Activated CD8-positive, alpha-beta memory T cell treated with anti-CD3 and anti-CD28 coated beads, Interleukin-2, amount 10 ng/mL, durations not matched to agents 7 days and 5 days (primary cell): Measurements from ENCODE around the gene PLEKHA1. TPM values are rescaled to one million over a fixed set of nuclear protein-coding genes. Genes with fewer than 3 reads are reported as not detected.

Experiments used
- ATAC-seq: fragments of 150-1000 bp; cut with Tn5 transposase; one replicate; pipeline ENCODE4 v1.10.0; 2021; ENCODE audit warnings: moderate library complexity
- CTCF ChIA-PET: fragments of 350-600 bp; sonication (Branson Sonifier 250); formaldehyde crosslinking; loops from one replicate; lab custom pipeline; 2021; ENCODE audit warnings: antibody characterized with exemption; lab: Charles Lee
- DNase-seq: peaks from one replicate; pipeline ENCODE4 v3.0.0-alpha.2; 2020
- H3K27ac Mint-ChIP-seq: one replicate; pipeline ENCODE4 v1.8.0; 2021; ENCODE audit warnings: mild to moderate bottlenecking, mixed read lengths
- H3K27me3 Mint-ChIP-seq: one replicate; pipeline ENCODE4 v1.8.0; 2021; ENCODE audit warnings: mixed read lengths
- H3K36me3 Mint-ChIP-seq: one replicate; pipeline ENCODE4 v1.8.0; 2021; ENCODE audit warnings: mild to moderate bottlenecking, mixed read lengths
- H3K4me1 Mint-ChIP-seq: one replicate; pipeline ENCODE4 v1.8.0; 2021; ENCODE audit warnings: mixed read lengths
- H3K4me3 Mint-ChIP-seq: one replicate; pipeline ENCODE4 v1.8.0; 2021; ENCODE audit warnings: mild to moderate bottlenecking, moderate library complexity, mixed read lengths
- H3K9me3 Mint-ChIP-seq: one replicate; pipeline ENCODE4 v1.8.0; 2022; ENCODE audit warnings: low read depth, mixed read lengths
- total RNA-seq, 2 experiments: library from RNA; stranded (reverse); gene quantifications; one replicate each; pipeline ENCODE4 v1.2.3, GENCODE V29; 2021

Gene PLEKHA1
- total RNA-seq, 2 experiments from 2014 or later: 5.3 to 7.2 TPM

DNA sequence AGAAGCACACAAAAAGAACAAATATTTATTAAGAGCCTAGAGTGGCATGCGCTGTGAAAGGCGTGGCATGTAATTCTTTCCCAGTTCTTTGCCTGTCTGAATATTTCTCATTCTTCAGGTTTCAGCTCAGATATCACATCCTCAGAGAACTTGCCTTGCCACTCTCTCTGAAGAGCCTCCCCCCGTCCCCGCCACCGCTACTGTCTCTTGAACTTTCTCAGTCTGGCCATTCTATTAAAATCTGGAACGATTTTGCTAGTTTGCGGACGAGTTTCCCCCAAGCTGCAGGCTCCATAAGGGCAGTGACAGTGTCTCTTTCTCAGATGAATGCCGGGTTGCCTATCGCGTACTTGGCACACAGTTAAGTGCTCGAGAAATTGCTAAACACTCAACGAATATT, 787 bp upstream of the PLEKHA1 start:
- peaks cover 22% of the 10 kb centered on the region for H3K4me1 Mint-ChIP-seq
- peaks cover under 1% of the 10 kb centered on the region for H3K36me3 Mint-ChIP-seq
- H3K4me3 Mint-ChIP-seq: peak overlapping the region; percentile 69
- DNase-seq (no peak), ATAC-seq (no peak)
- no peaks in the 10 kb centered on the region for H3K9me3 Mint-ChIP-seq
- CTCF ChIA-PET: interaction anchor here (1.1 to 3.1 kb wide), 7 partner anchors 14 to 192 kb away, joined by 4 to 17 read pairs (median 6); no protein-coding TSS in a partner anchor
- H3K27ac Mint-ChIP-seq: peak overlapping the region; percentile 21
- peaks cover 58% of the 10 kb centered on the region for H3K27me3 Mint-ChIP-seq

DNA sequence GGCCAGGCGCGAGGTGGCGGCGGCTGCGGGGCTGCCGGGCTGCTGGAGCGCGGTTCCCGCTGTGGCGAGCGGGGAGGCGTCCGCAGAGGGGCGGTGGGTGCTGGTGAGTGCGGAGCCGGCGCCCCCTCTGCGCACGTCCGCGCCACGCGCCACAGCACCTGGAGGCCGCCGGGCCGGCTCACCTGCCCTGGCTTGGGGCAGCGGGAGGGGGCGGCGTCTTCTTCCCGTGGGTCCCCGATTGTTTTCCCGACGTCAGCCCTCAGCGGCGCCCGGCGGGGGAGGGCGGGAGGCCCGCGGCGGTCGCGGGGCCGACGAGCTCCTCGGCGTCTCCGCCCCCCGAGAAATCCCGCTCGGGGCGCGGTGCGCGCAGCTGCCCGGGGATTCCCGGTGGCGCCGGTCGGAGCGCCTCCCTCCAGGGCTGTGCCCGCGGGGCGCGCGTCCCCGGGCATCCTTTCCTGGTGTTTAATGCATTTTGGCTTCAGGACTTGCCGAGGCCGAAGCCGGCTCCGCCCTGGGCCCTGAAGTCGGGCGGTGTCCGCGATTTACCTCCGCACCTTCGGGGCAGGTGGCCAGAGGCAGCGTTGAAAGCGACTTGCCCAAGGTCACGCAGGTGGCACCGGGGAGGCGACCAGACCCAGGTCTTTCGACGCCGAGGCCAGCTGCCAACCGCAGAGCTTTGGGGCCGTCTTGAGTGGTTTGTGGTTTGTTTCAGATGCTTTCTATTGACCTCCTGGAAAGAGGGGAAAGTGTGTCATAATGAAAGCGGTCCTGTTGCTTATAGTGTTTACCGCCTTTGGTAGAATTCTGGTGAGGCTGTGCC, 561 bp downstream of the PLEKHA1 start:
- Mint-ChIP-seq H3K4me1 (peaks cover 22% of the 10 kb centered on the region), H3K27ac (peak overlapping the region; percentile 65), H3K9me3 (no peaks in the 10 kb centered on the region), H3K36me3 (peaks cover 9% of the 10 kb centered on the region), H3K27me3 (peaks cover 63% of the 10 kb centered on the region), H3K4me3 (peak overlapping the region; percentile 81)
- DNase-seq (peak; percentile 79), ATAC-seq (peak; percentile 41)
- CTCF ChIA-PET: interaction anchor here (1.0 to 3.1 kb wide), 10 partner anchors 12 to 191 kb away, joined by 3 to 17 read pairs (median 6); no protein-coding TSS in a partner anchor

DNA sequence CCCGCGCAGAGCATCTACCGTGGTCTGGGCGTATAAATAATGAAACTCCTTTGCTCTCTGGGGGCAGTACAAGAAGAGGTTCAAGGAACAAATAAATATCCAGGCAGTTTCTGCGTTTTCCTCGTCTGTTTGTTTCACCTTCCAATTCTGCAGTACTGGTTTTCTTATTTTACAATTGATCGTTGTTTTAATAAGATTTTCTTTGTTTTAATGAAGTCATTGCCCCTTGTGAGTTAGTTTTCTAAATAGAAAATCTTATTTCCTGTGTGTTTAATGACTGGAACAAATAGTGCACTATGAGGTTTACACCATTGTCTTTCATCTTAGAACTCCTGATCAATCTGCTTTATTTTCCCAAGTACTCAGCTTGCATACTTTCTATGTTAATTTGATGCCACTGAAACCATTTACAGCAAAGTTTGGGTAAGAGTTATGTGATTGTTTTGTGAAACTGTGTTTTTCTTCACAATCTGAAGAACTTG, 1.2 kb downstream of the PLEKHA1 start:
- Mint-ChIP-seq H3K9me3 (no peaks in the 10 kb centered on the region), H3K27ac (peak overlapping the region; percentile 65), H3K4me1 (peaks cover 22% of the 10 kb centered on the region), H3K36me3 (peaks cover 13% of the 10 kb centered on the region), H3K27me3 (peaks cover 62% of the 10 kb centered on the region), H3K4me3 (peak overlapping the region; percentile 81)
- DNase-seq (no peak), ATAC-seq (no peak)
- CTCF ChIA-PET: interaction anchor here (1.6 kb wide), 1 partner anchor 140 kb away, joined by 3 read pairs; no protein-coding TSS in a partner anchor

DNA sequence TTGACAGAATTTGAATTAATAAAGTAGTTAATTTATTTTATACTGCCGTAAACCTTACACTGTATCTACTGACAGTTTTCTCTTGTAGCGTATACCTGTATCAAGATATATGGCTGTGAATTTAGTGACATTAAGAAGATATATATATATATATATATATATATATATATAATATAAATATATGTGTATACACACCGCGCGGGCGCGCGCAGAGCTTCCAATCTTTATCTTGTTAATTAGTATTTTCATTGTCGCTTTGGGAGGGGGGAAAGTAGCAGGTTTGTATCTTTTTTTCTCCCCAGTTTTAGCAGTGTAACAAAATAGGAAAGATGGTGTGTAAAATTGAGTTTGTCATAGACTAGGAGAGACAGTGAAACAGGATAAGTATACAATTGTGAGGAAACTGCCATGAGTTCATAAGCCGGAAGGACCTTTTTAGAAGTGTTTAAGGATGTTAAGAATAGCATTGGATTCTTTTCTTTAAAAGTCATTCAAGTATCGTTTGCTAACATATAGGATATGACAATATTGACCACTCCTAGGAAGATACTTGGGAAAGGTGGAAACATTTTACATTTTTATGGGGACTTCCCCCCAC, 2.0 kb downstream of the PLEKHA1 start:
- ATAC-seq (no peak), DNase-seq (no peak)
- Mint-ChIP-seq H3K9me3 (no peaks in the 10 kb centered on the region), H3K27ac (no peak overlapping the region), H3K4me3 (no peak overlapping the region), H3K4me1 (peaks cover 22% of the 10 kb centered on the region), H3K36me3 (peaks cover 15% of the 10 kb centered on the region), H3K27me3 (peaks cover 59% of the 10 kb centered on the region)
- CTCF ChIA-PET: no interaction called here

DNA sequence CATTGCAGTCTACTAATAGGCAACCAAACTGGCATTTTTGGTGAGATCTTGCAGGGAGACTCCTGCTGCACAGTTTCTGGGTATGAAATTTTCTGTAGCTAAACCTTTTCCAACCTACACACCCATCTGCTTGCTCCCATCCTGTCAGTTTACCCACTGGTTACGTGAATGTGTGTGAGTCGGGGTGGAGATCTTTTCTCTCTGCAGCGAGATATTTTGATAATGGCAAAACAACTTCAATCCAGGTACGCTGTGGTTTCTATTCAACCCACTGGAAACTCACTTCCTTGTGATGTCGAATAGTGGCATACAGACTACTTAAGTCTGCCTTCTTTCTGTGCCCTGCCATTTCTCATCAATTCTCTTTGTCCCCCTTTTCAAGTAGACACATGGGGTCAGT, 4.5 kb downstream of the PLEKHA1 start:
- peaks cover 16% of the 10 kb centered on the region for H3K4me1 Mint-ChIP-seq
- H3K27me3 Mint-ChIP-seq: peaks cover 44% of the 10 kb centered on the region
- no peaks in the 10 kb centered on the region for H3K9me3 Mint-ChIP-seq
- H3K4me3 Mint-ChIP-seq: no peak overlapping the region
- no peak overlapping the region for H3K27ac Mint-ChIP-seq
- CTCF ChIA-PET: no interaction called here
- no peak for DNase-seq
- no peak for ATAC-seq
- H3K36me3 Mint-ChIP-seq: peaks cover 18% of the 10 kb centered on the region

DNA sequence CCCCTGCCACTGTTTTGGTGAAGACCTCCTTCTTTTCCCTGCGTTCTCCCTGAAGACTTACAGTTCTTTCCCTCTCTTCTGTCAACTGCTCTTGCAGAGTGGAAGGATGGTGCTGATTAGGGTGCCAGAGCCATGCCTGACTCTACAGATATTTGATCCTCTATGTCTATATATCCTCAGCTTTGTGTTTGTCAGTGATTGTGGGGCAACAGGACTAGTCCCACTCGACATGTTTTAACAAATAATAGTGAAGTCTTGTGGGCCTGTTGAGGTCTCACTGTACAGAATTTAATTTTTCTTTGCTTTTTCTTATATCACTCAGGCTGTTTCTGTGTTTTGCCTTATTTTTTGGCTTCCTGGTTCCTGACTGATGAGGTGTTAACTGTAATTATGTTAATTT, 5.0 kb downstream of the PLEKHA1 start:
- Mint-ChIP-seq H3K27me3 (peaks cover 41% of the 10 kb centered on the region), H3K9me3 (no peaks in the 10 kb centered on the region), H3K36me3 (peaks cover 18% of the 10 kb centered on the region), H3K27ac (no peak overlapping the region), H3K4me1 (peaks cover 13% of the 10 kb centered on the region), H3K4me3 (no peak overlapping the region)
- CTCF ChIA-PET: no interaction called here
- DNase-seq: no peak
- ATAC-seq: no peak

DNA sequence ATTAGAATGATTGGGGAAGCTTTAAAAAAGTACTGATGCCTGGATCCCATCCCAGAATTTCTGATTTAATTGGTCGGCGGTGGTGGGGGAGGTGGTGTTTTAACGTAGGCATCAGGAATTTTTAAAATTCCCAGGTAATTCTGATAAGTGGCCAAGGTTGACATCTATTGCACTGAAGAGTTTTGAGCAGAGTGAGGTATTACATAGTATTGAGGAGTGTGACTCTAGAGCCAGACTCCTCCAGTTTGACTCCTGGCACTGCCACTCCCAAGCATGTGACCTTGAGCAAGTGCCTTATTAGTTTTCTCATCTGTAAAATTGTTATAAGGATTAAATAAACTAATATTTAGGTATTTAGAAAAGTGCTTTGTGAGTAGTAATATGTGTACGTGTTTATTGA, 6.2 kb downstream of the PLEKHA1 start:
- ATAC-seq (no peak), DNase-seq (no peak)
- no peak overlapping the region for H3K27ac Mint-ChIP-seq
- H3K4me3 Mint-ChIP-seq: no peak overlapping the region
- peaks cover 45% of the 10 kb centered on the region for H3K27me3 Mint-ChIP-seq
- H3K4me1 Mint-ChIP-seq: peaks cover 7% of the 10 kb centered on the region
- H3K9me3 Mint-ChIP-seq: no peaks in the 10 kb centered on the region
- H3K36me3 Mint-ChIP-seq: peaks cover 18% of the 10 kb centered on the region
- CTCF ChIA-PET: no interaction called here

DNA sequence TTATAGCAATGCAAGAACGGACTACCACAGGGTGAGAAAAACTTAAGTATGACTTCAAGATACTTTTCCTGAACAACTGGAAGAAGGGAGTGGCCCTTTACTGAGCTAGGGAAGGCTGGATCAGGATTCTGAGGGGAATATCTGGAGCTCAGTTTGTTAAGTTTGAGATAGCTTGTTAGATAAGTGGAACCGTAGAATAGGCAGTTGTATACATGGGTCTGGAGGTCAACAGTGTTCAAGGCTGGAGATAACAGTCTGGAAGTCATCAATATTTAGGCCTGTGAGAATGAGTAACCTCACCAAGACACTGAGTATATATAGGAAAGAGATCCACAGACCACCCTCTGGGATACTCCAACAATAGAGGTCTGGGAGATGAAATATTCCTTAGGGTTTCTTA, 7.2 kb downstream of the PLEKHA1 start:
- DNase-seq: no peak
- CTCF ChIA-PET: no interaction called here
- peaks cover 18% of the 10 kb centered on the region for H3K36me3 Mint-ChIP-seq
- no peak overlapping the region for H3K4me3 Mint-ChIP-seq
- ATAC-seq: no peak
- H3K27me3 Mint-ChIP-seq: peaks cover 50% of the 10 kb centered on the region
- no peak overlapping the region for H3K27ac Mint-ChIP-seq
- H3K9me3 Mint-ChIP-seq: no peaks in the 10 kb centered on the region
- H3K4me1 Mint-ChIP-seq: peaks cover under 1% of the 10 kb centered on the region

DNA sequence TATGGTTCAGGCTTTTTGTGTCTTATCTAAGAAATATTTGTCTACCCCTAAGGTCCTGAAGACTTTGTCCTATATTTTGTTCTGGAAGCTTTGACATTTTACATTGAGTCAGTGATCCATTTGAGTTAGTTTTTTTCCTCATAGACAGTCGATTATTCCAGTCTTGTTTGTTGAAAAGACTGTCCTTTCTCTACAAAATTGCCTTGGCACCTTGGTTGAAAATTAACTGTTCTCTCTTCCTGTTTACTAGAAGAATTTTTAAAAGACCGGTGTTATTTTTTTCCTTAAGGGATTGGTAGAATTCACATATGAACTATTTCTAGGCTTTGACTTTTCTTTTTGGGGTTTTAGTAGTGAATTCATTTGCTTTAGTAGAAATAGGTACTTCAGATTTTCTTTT, 12.0 kb downstream of the PLEKHA1 start:
- CTCF ChIA-PET: interaction anchor here (0.9 to 1.3 kb wide), 3 partner anchors 12 to 87 kb away, joined by 3 read pairs; partner anchors contain the start of gene PLEKHA1
- Mint-ChIP-seq H3K4me1 (peaks cover 22% of the 10 kb centered on the region), H3K27ac (no peak overlapping the region), H3K27me3 (peaks cover 57% of the 10 kb centered on the region), H3K9me3 (no peaks in the 10 kb centered on the region), H3K36me3 (peaks cover 3% of the 10 kb centered on the region), H3K4me3 (no peak overlapping the region)
- DNase-seq (no peak), ATAC-seq (no peak)

DNA sequence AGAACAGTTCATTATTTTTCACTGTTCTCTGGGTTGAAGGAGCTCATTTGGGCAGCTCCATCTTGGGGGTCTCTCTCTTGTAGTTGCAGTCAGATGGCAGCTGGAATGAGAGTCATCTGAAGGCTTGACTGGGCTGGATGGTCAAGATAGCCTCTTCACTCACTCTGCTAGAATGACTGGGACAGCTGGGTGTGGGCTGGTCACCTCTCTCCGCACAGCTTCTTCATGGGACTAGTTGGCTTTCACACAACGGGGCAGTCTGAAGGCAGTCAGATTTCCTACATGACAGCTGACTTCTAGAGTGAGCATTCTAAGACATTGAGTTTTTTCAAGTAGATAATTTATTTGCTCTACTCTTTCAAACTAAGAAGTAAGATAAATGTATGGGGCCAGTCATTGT, 13.1 kb downstream of the PLEKHA1 start:
- H3K4me3 Mint-ChIP-seq: no peak overlapping the region
- CTCF ChIA-PET: interaction anchor here (0.9 to 1.3 kb wide), 3 partner anchors 13 to 89 kb away, joined by 3 read pairs; partner anchors contain the start of gene PLEKHA1
- ATAC-seq (no peak), DNase-seq (no peak)
- peaks cover 60% of the 10 kb centered on the region for H3K27me3 Mint-ChIP-seq
- H3K4me1 Mint-ChIP-seq: peaks cover 22% of the 10 kb centered on the region
- H3K9me3 Mint-ChIP-seq: no peaks in the 10 kb centered on the region
- H3K27ac Mint-ChIP-seq: no peak overlapping the region
- H3K36me3 Mint-ChIP-seq: peaks cover 3% of the 10 kb centered on the region

DNA sequence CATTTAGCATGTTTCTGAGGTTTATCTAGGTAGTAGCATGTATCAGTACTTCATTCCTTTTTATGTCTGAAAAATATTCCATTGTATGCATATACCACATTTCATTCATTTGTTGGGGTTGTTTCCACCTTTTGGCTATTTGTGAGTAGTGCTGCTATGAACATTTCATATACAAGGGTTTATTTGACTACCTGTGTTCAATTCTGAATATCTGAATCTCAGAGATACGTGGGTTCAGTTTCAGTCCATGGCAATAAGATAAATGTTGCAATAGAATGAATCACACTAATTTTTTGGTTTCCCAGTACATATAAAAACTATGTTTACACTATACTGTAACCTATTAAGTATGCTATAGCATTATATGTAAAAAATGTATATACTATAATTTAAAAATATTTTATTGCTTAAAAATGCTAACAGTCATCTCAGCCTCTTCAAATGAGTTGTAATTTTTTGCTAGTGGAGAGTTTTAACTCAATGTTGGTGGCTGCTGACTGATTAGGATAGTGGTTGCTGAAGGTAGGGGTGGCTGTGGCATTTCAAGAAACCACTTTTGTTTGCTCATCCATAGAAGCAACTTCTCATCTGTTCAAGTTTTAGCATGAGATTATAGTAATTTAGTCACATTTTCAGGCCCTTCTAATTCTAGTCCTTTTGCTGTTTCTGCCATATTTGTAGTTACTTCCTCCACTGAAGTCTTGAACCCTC, 13.9 kb downstream of the PLEKHA1 start:
- peak; percentile 53 for ATAC-seq
- no peaks in the 10 kb centered on the region for H3K9me3 Mint-ChIP-seq
- DNase-seq: peak; percentile 64
- H3K27ac Mint-ChIP-seq: no peak overlapping the region
- no peak overlapping the region for H3K4me3 Mint-ChIP-seq
- CTCF ChIA-PET: interaction anchor here (1.1 kb wide), 1 partner anchor 16 kb away, joined by 3 read pairs; no protein-coding TSS in a partner anchor
- peaks cover 1% of the 10 kb centered on the region for H3K36me3 Mint-ChIP-seq
- H3K4me1 Mint-ChIP-seq: peaks cover 22% of the 10 kb centered on the region
- peaks cover 57% of the 10 kb centered on the region for H3K27me3 Mint-ChIP-seq

DNA sequence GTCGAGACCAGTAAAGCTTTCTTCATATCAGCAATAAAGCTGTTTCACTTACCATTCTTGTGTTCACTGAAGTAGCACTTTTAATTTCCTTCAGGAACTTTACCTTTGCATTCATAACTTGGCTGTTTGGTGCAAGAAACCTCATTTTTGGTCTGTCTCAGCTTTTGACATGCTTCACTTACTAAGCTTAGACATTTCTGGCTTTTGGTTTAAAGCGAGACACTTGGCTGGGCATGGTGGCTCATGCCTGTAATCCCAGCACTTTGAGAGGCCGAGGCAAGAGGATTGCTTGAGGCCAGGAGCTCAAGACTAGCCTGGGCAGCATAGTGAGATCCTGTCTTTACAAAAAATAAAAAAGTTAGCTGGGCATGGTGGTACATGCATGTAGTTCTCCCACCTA, 15.8 kb downstream of the PLEKHA1 start:
- ATAC-seq (no peak), DNase-seq (no peak)
- H3K4me3 Mint-ChIP-seq: no peak overlapping the region
- no peaks in the 10 kb centered on the region for H3K9me3 Mint-ChIP-seq
- H3K36me3 Mint-ChIP-seq: peaks cover 5% of the 10 kb centered on the region
- no peak overlapping the region for H3K27ac Mint-ChIP-seq
- H3K27me3 Mint-ChIP-seq: peaks cover 52% of the 10 kb centered on the region
- CTCF ChIA-PET: interaction anchor here (1.1 to 1.2 kb wide), 2 partner anchors 10 to 26 kb away, joined by 3 read pairs; no protein-coding TSS in a partner anchor
- H3K4me1 Mint-ChIP-seq: peaks cover 22% of the 10 kb centered on the region

DNA sequence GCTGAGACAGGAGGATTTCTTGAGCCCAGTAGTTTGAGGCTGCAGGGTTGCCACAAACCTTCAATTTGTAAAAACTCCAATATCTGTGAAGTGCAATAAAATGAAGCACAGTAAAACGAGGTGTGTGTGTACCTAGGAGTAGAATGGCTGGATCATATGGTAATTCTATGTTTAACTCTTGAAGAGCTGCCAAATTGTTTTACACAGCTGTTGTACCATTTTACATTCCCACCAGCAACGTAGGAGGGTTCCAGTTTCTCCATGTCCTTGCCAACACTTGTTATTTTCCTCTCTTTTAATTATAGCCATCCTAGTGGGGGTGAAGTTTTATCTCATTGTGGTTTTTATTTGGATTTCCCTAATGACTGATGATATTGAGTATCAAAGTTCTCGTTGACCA, 16.2 kb downstream of the PLEKHA1 start:
- H3K4me3 Mint-ChIP-seq: no peak overlapping the region
- no peak overlapping the region for H3K27ac Mint-ChIP-seq
- ATAC-seq (no peak), DNase-seq (no peak)
- H3K4me1 Mint-ChIP-seq: peaks cover 22% of the 10 kb centered on the region
- no peaks in the 10 kb centered on the region for H3K9me3 Mint-ChIP-seq
- H3K27me3 Mint-ChIP-seq: peaks cover 49% of the 10 kb centered on the region
- CTCF ChIA-PET: interaction anchor here (1.2 kb wide), 1 partner anchor 25 kb away, joined by 3 read pairs; no protein-coding TSS in a partner anchor
- peaks cover 5% of the 10 kb centered on the region for H3K36me3 Mint-ChIP-seq
